Measurements from ENCODE around the gene UMPS. TPM values are rescaled to one million over a fixed set of nuclear protein-coding genes. Genes with fewer than 3 reads are reported as not detected.
"Not testable (repeated sequence)": the region's sequence is repeated elsewhere in the genome, so short reads cannot be mapped to it uniquely, and the experiment has no call there.

UMPS gene
- polyA plus RNA-seq, 1 donor = 30.2 TPM

GRCh38 chr3:124776856-124777255 lies 46.6 kb downstream of the UMPS start:
- Histone ChIP-seq H3K27me3 (ENCODE audit: control insufficient read depth, insufficient read depth, low read length) (no peaks in the 10 kb centered on the region), H3K36me3 (ENCODE audit: control insufficient read depth, insufficient read depth, low read length) (peaks cover 49% of the 10 kb centered on the region), H3K4me3 (ENCODE audit: low read length) (no peak overlapping the region), H3K4me1 (ENCODE audit: control insufficient read depth, insufficient read depth, low read length) (peaks cover 13% of the 10 kb centered on the region), H3K27ac (ENCODE audit: low read length) (no peak overlapping the region), H3K9me3 (ENCODE audit: control insufficient read depth, low read depth, low read length) (no peaks in the 10 kb centered on the region)
- DNase-seq = no peak
- WGBS (ENCODE audit: insufficient coverage, low lambda C conversion rate) = no CpG with 5 or more reads among the region's 5 CpGs

- no peak overlapping the region for H3K4me3 ChIP-seq (ENCODE audit: low read length)
- H3K36me3 ChIP-seq (ENCODE audit: control insufficient read depth, insufficient read depth, low read length) = peaks cover 40% of the 10 kb centered on the region
- H3K27me3 ChIP-seq (ENCODE audit: control insufficient read depth, insufficient read depth, low read length) = no peaks in the 10 kb centered on the region
- no peaks in the 10 kb centered on the region for H3K9me3 ChIP-seq (ENCODE audit: control insufficient read depth, low read depth, low read length)
- no peak overlapping the region for H3K27ac ChIP-seq (ENCODE audit: low read length)
- H3K4me1 ChIP-seq (ENCODE audit: control insufficient read depth, insufficient read depth, low read length) = peaks cover 13% of the 10 kb centered on the region
- no peak for DNase-seq
- WGBS (ENCODE audit: insufficient coverage, low lambda C conversion rate) = no CpG with 5 or more reads among the region's 5 CpGs
Observed at GRCh38 chr3:124777762-124778470, 47.7 kb downstream of the UMPS start.

GRCh38 chr3:124779116-124779515 lies 48.9 kb downstream of the UMPS start:
- Histone ChIP-seq H3K4me3 (ENCODE audit: low read length) (no peak overlapping the region), H3K27ac (ENCODE audit: low read length) (no peak overlapping the region), H3K9me3 (ENCODE audit: control insufficient read depth, low read depth, low read length) (no peaks in the 10 kb centered on the region), H3K27me3 (ENCODE audit: control insufficient read depth, insufficient read depth, low read length) (no peaks in the 10 kb centered on the region), H3K36me3 (ENCODE audit: control insufficient read depth, insufficient read depth, low read length) (peaks cover 39% of the 10 kb centered on the region), H3K4me1 (ENCODE audit: control insufficient read depth, insufficient read depth, low read length) (peaks cover 13% of the 10 kb centered on the region)
- WGBS (ENCODE audit: insufficient coverage, low lambda C conversion rate) = 100% methylated on average over 2 of the region's 7 CpGs
- no peak for DNase-seq

GRCh38 chr3:124779751-124780191 lies 49.5 kb downstream of the UMPS start:
- Histone ChIP-seq H3K27ac (ENCODE audit: low read length) (peak overlapping the region; percentile 69), H3K36me3 (ENCODE audit: control insufficient read depth, insufficient read depth, low read length) (peaks cover 40% of the 10 kb centered on the region), H3K9me3 (ENCODE audit: control insufficient read depth, low read depth, low read length) (no peaks in the 10 kb centered on the region), H3K27me3 (ENCODE audit: control insufficient read depth, insufficient read depth, low read length) (no peaks in the 10 kb centered on the region), H3K4me1 (ENCODE audit: control insufficient read depth, insufficient read depth, low read length) (peaks cover 13% of the 10 kb centered on the region), H3K4me3 (ENCODE audit: low read length) (no peak overlapping the region)
- DNase-seq = no peak
- WGBS (ENCODE audit: insufficient coverage, low lambda C conversion rate) = no CpG with 5 or more reads among the region's 9 CpGs

- H3K4me3 ChIP-seq (ENCODE audit: low read length) = no peak overlapping the region
- H3K27me3 ChIP-seq (ENCODE audit: control insufficient read depth, insufficient read depth, low read length) = no peaks in the 10 kb centered on the region
- H3K36me3 ChIP-seq (ENCODE audit: control insufficient read depth, insufficient read depth, low read length) = peaks cover 40% of the 10 kb centered on the region
- DNase-seq = peak; percentile 35 to 51
- WGBS (ENCODE audit: insufficient coverage, low lambda C conversion rate) = no CpG with 5 or more reads among the region's 8 CpGs
- H3K9me3 ChIP-seq (ENCODE audit: control insufficient read depth, low read depth, low read length) = no peaks in the 10 kb centered on the region
- peak overlapping the region; percentile 69 for H3K27ac ChIP-seq (ENCODE audit: low read length)
- peaks cover 13% of the 10 kb centered on the region for H3K4me1 ChIP-seq (ENCODE audit: control insufficient read depth, insufficient read depth, low read length)
Observed at GRCh38 chr3:124780356-124780755, 50.1 kb downstream of the UMPS start.

GRCh38 chr3:124780761-124781475 lies 50.7 kb downstream of the UMPS start:
- peaks cover 15% of the 10 kb centered on the region for H3K4me1 ChIP-seq (ENCODE audit: control insufficient read depth, insufficient read depth, low read length)
- no peaks in the 10 kb centered on the region for H3K27me3 ChIP-seq (ENCODE audit: control insufficient read depth, insufficient read depth, low read length)
- peak overlapping the region; percentile 69 for H3K27ac ChIP-seq (ENCODE audit: low read length)
- no CpG with 5 or more reads among the region's 15 CpGs for WGBS (ENCODE audit: insufficient coverage, low lambda C conversion rate)
- no peak overlapping the region for H3K4me3 ChIP-seq (ENCODE audit: low read length)
- peaks cover 39% of the 10 kb centered on the region for H3K36me3 ChIP-seq (ENCODE audit: control insufficient read depth, insufficient read depth, low read length)
- H3K9me3 ChIP-seq (ENCODE audit: control insufficient read depth, low read depth, low read length) = no peaks in the 10 kb centered on the region
- peak; percentile 43 to 56 for DNase-seq

GRCh38 chr3:124781476-124782376 lies 51.5 kb downstream of the UMPS start:
- H3K4me3 ChIP-seq (ENCODE audit: low read length) = no peak overlapping the region
- no peaks in the 10 kb centered on the region for H3K27me3 ChIP-seq (ENCODE audit: control insufficient read depth, insufficient read depth, low read length)
- WGBS (ENCODE audit: insufficient coverage, low lambda C conversion rate) = 94% methylated on average over 3 of the region's 8 CpGs
- no peaks in the 10 kb centered on the region for H3K9me3 ChIP-seq (ENCODE audit: control insufficient read depth, low read depth, low read length)
- DNase-seq = no peak
- peak overlapping the region; percentile 69 for H3K27ac ChIP-seq (ENCODE audit: low read length)
- peaks cover 34% of the 10 kb centered on the region for H3K36me3 ChIP-seq (ENCODE audit: control insufficient read depth, insufficient read depth, low read length)
- H3K4me1 ChIP-seq (ENCODE audit: control insufficient read depth, insufficient read depth, low read length) = peaks cover 23% of the 10 kb centered on the region

GRCh38 chr3:124782377-124782712 lies 52.1 kb downstream of the UMPS start:
- Histone ChIP-seq H3K4me1 (ENCODE audit: control insufficient read depth, insufficient read depth, low read length) (peaks cover 23% of the 10 kb centered on the region), H3K36me3 (ENCODE audit: control insufficient read depth, insufficient read depth, low read length) (peaks cover 33% of the 10 kb centered on the region)
- not testable (repeated sequence) for DNase-seq; H3K9me3 ChIP-seq (ENCODE audit: control insufficient read depth, low read depth, low read length); H3K27me3 ChIP-seq (ENCODE audit: control insufficient read depth, insufficient read depth, low read length); H3K4me3 ChIP-seq (ENCODE audit: low read length); H3K27ac ChIP-seq (ENCODE audit: low read length)
- no CpG with 5 or more reads among the region's 6 CpGs for WGBS (ENCODE audit: insufficient coverage, low lambda C conversion rate)

GRCh38 chr3:124783696-124784095 lies 53.4 kb downstream of the UMPS start:
- WGBS (ENCODE audit: insufficient coverage, low lambda C conversion rate) = no CpG with 5 or more reads among the region's 4 CpGs
- Histone ChIP-seq H3K4me1 (ENCODE audit: control insufficient read depth, insufficient read depth, low read length) (peaks cover 23% of the 10 kb centered on the region), H3K4me3 (ENCODE audit: low read length) (no peak overlapping the region), H3K27ac (ENCODE audit: low read length) (no peak overlapping the region), H3K36me3 (ENCODE audit: control insufficient read depth, insufficient read depth, low read length) (peaks cover 28% of the 10 kb centered on the region), H3K9me3 (ENCODE audit: control insufficient read depth, low read depth, low read length) (no peaks in the 10 kb centered on the region), H3K27me3 (ENCODE audit: control insufficient read depth, insufficient read depth, low read length) (no peaks in the 10 kb centered on the region)
- no peak for DNase-seq

- Histone ChIP-seq H3K36me3 (ENCODE audit: control insufficient read depth, insufficient read depth, low read length) (peaks cover 25% of the 10 kb centered on the region), H3K4me1 (ENCODE audit: control insufficient read depth, insufficient read depth, low read length) (peaks cover 22% of the 10 kb centered on the region), H3K27me3 (ENCODE audit: control insufficient read depth, insufficient read depth, low read length) (no peaks in the 10 kb centered on the region), H3K27ac (ENCODE audit: low read length) (no peak overlapping the region), H3K9me3 (ENCODE audit: control insufficient read depth, low read depth, low read length) (no peaks in the 10 kb centered on the region), H3K4me3 (ENCODE audit: low read length) (no peak overlapping the region)
- WGBS (ENCODE audit: insufficient coverage, low lambda C conversion rate) = 83% methylated on average over 1 of the region's 17 CpGs
- DNase-seq = no peak
Observed at GRCh38 chr3:124784686-124785382, 54.6 kb downstream of the UMPS start.

Data from large intestine (tissue), 3 donors.